Measurements from ENCODE around the gene PDS5B. TPM values are rescaled to one million over a fixed set of nuclear protein-coding genes. Genes with fewer than 3 reads are reported as not detected.

Gene PDS5B
- total and polyA plus RNA-seq, 2 of the 8 experiments (the other 6 are each of a cell fraction or from before 2014, with no cell fraction given): 5.5 to 54.6 TPM

DNA sequence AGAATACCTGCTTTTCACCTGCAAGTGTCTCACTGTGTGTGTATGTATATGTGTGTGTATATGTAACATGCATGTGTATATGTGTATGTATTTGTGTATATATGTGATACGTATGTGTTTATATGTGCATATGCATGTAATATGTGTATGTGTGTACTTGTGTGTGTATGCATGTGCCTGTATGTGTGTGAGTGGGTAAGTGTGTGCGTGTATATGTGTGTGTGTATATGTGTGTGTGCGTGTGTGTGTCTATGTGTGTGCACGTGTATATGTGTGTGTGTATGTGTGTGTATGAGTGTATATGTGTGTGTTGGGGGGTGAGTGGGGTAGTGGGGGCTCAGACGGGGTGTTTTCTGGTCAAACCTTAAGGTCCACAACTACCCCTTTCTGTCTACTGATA lies 237.3 kb downstream of the PDS5B start:
- H3K4me2 ChIP-seq (ENCODE audit: insufficient read depth in 1 of 2, low read depth in 2 of 2, low read length in 2 of 2): no peak overlapping the region
- H4K8ac ChIP-seq (ENCODE audit: extremely low read depth, insufficient read depth, low read length): no peak overlapping the region
- H2BK20ac ChIP-seq (ENCODE audit: low read length): no peak overlapping the region
- no peak overlapping the region for H3K18ac ChIP-seq (ENCODE audit: extremely low read depth, low read length)
- no peaks in the 10 kb centered on the region for H3K9me3 ChIP-seq (ENCODE audit: insufficient read depth in 2 of 2, low read depth in 1 of 2, low read length in 1 of 2)
- peaks cover 0 to 2% of the 10 kb centered on the region in 2 experiments for H4K20me1 ChIP-seq (replicated peaks in 1 of 2; ENCODE audit: control insufficient read depth in 1 of 2, insufficient read depth in 2 of 2, low read length in 2 of 2)
- H2BK120ac ChIP-seq (replicated peaks; ENCODE audit: low read depth, low read length): no peak overlapping the region
- FAIRE-seq (no peak), DNase-seq (ENCODE audit: low read depth in 1 of 2, low spot score in 2 of 2) (no peak)
- H3K4me3 ChIP-seq (ENCODE audit: extremely low read depth in 1 of 4, insufficient read depth in 2 of 4, low read depth in 3 of 4, low read length in 4 of 4): no peak overlapping the region
- TF ChIP-seq KDM5A (IDR thresholded peaks at IDR 0.05; ENCODE audit: low read length) (no peak), TAF1 (IDR thresholded peaks at IDR 0.05; ENCODE audit: low read depth, low read length) (no peak), YY1 (IDR thresholded peaks at IDR 0.05; ENCODE audit: low read depth, low read length) (no peak), ASH2L (IDR thresholded peaks at IDR 0.05; ENCODE audit: low read length) (no peak), CREB1 (IDR thresholded peaks at IDR 0.05) (no peak), CTCF (IDR thresholded peaks at IDR 0.05; ENCODE audit: control extremely low read depth in 1 of 3, insufficient read depth in 1 of 3, low read depth in 1 of 3, low read length in 3 of 3) (no peak)
- CTCF ChIA-PET (ENCODE audit: partially characterized antibody): no interaction called here
- 82% methylated on average over 5 of the region's 5 CpGs; no CpG with 5 or more reads in 1 of the 2 experiments for WGBS, 2 experiments (ENCODE audit: extremely low coverage in 1 of 2, insufficient coverage in 1 of 2, insufficient read length in 1 of 2, insufficient replicate concordance in 2 of 2, low coverage in 1 of 2, low lambda C conversion rate in 2 of 2, missing lambda C conversion rate in 1 of 2)
- H4K91ac ChIP-seq (replicated peaks; ENCODE audit: insufficient read length, low read length): no peak overlapping the region
- no peak overlapping the region for H4K5ac ChIP-seq (ENCODE audit: insufficient read length, low read depth, low read length)
- H3K36me3 ChIP-seq (ENCODE audit: control insufficient read depth in 2 of 4, insufficient read depth in 4 of 4, low read length in 3 of 4): no peaks in the 10 kb centered on the region
- no peak overlapping the region for H3K4ac ChIP-seq (replicated peaks; ENCODE audit: insufficient read length, low read depth, low read length)
- H2BK5ac ChIP-seq (ENCODE audit: low read depth, low read length): no peak overlapping the region
- H3K23ac ChIP-seq (ENCODE audit: insufficient read length): no peak overlapping the region
- H3K4me1 ChIP-seq (replicated peaks in 1 of 4; ENCODE audit: control insufficient read depth in 3 of 4, insufficient read depth in 4 of 4, low read length in 3 of 4): peaks cover 0 to 5% (median 2%) of the 10 kb centered on the region in 4 experiments; a peak in 2 of 7 replicates
- no peak overlapping the region for H2BK15ac ChIP-seq (ENCODE audit: low read length)
- no peak overlapping the region for H2BK12ac ChIP-seq (ENCODE audit: low read depth, low read length)
- H3K23me2 ChIP-seq (ENCODE audit: low read depth, low read length): peaks cover 2% of the 10 kb centered on the region; the same call in 1 of the 2 replicates
- no peak overlapping the region for H2AK5ac ChIP-seq (ENCODE audit: low read depth, low read length)
- H3K56ac ChIP-seq (replicated peaks; ENCODE audit: insufficient read length, low read depth, low read length): no peak overlapping the region
- POLR2A ChIA-PET (ENCODE audit: partially characterized antibody): no interaction called here
- no peak overlapping the region for H3K9ac ChIP-seq (replicated peaks in 1 of 4; ENCODE audit: extremely low read depth in 1 of 4, low read depth in 3 of 4, low read length in 3 of 4)
- H3K27me3 ChIP-seq (replicated peaks in 1 of 4; ENCODE audit: control insufficient read depth in 3 of 4, extremely low read depth in 1 of 4, insufficient read depth in 3 of 4, low read length in 3 of 4): no peaks in the 10 kb centered on the region
- H3K27ac ChIP-seq (ENCODE audit: low read depth, low read length): no peak overlapping the region
- no peak overlapping the region for H2AFZ ChIP-seq (ENCODE audit: low read length)
- no peaks in the 10 kb centered on the region for H3K79me2 ChIP-seq (ENCODE audit: control insufficient read depth in 1 of 2, insufficient read depth in 2 of 2, low read length in 2 of 2)
- H3K79me1 ChIP-seq (ENCODE audit: low read depth, low read length): no peaks in the 10 kb centered on the region
- no peak overlapping the region for H3K14ac ChIP-seq (ENCODE audit: insufficient read length)

All from H1 (cell line).